Kidney epithelial cell (primary cell): ENCODE results near the gene CCDC106. TPM values are rescaled to one million over a fixed set of nuclear protein-coding genes. Genes with fewer than 3 reads are reported as not detected.

Experiments
- DNase-seq: peaks from one replicate; pipeline ENCODE4 v3.0.0-alpha.2; 2010; ENCODE audit warnings: low read depth
- H3K27me3 ChIP-seq: 2 replicates; pipeline ENCODE4 v1.6.0; 2011; ENCODE audit warnings: low read length; ENCODE audit not compliant: control insufficient read depth, insufficient read depth
- H3K36me3 ChIP-seq: 2 replicates; pipeline ENCODE4 v1.5.1; 2011; ENCODE audit warnings: low read length; ENCODE audit not compliant: control insufficient read depth, insufficient read depth
- H3K4me3 ChIP-seq: 2 replicates; pipeline ENCODE4 v1.5.1; 2011; ENCODE audit warnings: low read depth, mild to moderate bottlenecking, control low read depth, low read length
- total RNA-seq: library from RNA; depleted of rRNA; stranded (reverse); fragments of >200 nt; gene quantifications from 2 replicates; pipeline ENCODE4 v1.2.3, GENCODE V29; 2015
- TF ChIP-seq, protein P1 (sequence below): IDR thresholded peaks from 2 replicates; pipeline ENCODE4 v1.5.1; 2011; ENCODE audit warnings: mild to moderate bottlenecking, moderate library complexity, low read length, control low read depth, inconsistent platforms; ENCODE audit not compliant: insufficient read depth, poor library complexity, severe bottlenecking

Gene CCDC106
- total RNA-seq, 1 donor from 2014 or later: 12.2 TPM

DNA sequence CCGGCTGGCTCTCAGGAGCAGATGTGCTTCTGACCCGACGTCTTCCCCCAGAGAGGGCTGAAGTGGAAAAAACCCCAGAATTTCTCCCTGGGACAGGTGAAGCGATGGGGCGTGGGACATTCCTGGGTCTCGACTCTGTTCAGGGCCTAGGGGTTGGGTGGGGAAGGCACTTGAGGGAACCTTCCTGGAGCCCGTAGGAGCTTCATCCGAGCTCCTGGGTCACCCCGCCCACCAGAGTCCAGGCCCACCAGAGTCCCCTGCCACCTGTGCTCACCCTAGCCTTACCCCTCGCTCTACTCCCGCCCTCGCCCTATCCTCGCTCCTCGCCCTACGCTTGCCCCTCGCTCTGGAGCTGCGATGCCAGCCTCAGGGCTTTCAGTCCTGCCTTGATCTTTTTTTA is 50.2 kb downstream of the CCDC106 start:
- TF ChIP-seq, protein P1, sequence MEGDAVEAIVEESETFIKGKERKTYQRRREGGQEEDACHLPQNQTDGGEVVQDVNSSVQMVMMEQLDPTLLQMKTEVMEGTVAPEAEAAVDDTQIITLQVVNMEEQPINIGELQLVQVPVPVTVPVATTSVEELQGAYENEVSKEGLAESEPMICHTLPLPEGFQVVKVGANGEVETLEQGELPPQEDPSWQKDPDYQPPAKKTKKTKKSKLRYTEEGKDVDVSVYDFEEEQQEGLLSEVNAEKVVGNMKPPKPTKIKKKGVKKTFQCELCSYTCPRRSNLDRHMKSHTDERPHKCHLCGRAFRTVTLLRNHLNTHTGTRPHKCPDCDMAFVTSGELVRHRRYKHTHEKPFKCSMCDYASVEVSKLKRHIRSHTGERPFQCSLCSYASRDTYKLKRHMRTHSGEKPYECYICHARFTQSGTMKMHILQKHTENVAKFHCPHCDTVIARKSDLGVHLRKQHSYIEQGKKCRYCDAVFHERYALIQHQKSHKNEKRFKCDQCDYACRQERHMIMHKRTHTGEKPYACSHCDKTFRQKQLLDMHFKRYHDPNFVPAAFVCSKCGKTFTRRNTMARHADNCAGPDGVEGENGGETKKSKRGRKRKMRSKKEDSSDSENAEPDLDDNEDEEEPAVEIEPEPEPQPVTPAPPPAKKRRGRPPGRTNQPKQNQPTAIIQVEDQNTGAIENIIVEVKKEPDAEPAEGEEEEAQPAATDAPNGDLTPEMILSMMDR: no peak
- Histone ChIP-seq H3K4me3 (no peak overlapping the region), H3K27me3 (no peaks in the 10 kb centered on the region), H3K36me3 (no peaks in the 10 kb centered on the region)
- DNase-seq: no peak

DNA sequence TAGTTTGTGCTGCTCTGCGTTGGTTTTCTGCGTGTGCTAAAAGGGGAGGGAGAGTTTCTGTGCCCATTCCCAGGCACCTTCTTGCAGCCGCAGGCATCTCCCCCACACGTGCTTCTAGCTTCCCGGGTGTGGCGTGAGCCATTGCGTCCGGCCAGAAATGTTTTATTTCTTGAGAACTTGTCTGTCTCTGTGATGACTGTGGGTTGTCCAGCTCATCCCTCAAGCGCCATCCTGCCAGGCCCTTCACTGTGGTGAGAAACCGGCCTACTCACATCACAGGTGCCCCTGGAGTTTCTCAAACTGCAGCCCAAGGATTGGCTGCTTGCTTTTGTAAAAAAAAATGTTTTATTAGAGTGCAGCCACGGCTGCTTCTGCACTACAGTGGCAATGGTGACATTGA is 51.2 kb downstream of the CCDC106 start:
- TF ChIP-seq, protein P1: no peak
- no peaks in the 10 kb centered on the region for H3K36me3 ChIP-seq
- no peaks in the 10 kb centered on the region for H3K27me3 ChIP-seq
- H3K4me3 ChIP-seq: no peak overlapping the region
- no peak for DNase-seq

DNA sequence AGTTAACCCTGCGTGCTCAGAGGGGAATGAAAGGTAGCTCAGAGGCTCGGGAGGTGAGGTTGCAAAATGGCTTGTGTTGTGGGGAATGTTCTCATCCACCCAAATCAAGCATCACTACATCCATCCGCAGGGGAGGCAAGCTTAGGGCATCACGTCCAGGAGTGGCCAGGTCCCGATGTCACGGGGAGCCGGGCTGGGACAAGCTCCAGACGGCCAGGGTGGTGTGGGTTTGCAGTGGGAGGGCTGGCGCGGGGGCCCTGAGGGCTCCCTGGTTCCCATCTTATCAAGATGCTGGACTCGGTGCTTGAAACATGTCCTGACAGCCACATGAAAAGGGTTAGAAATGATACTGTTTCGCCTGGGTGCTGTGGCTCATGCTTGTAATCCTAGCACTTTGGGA is 52.8 kb downstream of the CCDC106 start:
- H3K27me3 ChIP-seq: no peaks in the 10 kb centered on the region
- no peak overlapping the region for H3K4me3 ChIP-seq
- H3K36me3 ChIP-seq: no peaks in the 10 kb centered on the region
- TF ChIP-seq, protein P1: no peak
- DNase-seq: no peak

DNA sequence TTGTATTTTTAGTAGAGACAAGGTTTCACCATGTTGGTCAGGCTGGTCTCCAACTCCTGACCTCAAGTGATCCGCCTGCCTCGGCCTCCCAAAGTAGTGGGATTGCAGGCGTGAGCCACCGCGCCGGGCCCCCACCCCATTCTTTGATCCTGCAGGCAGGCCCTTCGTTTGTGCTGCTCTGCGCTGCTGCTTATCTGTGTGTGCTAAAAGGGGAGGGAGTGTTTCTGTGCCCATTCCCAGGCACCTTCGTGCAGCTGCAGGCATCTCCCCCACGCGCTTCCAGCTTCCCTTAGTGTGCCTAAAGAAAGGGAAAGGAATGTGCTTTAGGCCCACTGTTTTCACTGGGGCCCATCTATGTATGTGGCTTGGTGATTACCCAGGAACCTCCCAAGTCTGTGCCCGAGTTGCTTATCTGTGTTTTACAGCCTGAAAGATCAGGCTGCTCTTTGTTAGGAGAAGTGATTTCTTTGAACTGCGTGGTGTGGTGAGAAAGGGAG is 54.2 kb downstream of the CCDC106 start:
- Histone ChIP-seq H3K27me3 (no peaks in the 10 kb centered on the region), H3K36me3 (no peaks in the 10 kb centered on the region), H3K4me3 (no peak overlapping the region)
- TF ChIP-seq, protein P1: no peak
- DNase-seq: no peak

Other genes with a start within 250 kb of the CCDC106 start
- 53.4 and 53.6 TPM in 2 replicates for gene UBE2S, start 240.4 kb upstream of the CCDC106 start, total RNA-seq
- gene SHISA7, start 204.9 kb upstream of the CCDC106 start, total RNA-seq: not detected in 2 replicates
- gene ISOC2, start 186.6 kb upstream of the CCDC106 start, total RNA-seq: 49.8 and 60.5 TPM in 2 replicates
- gene C19orf85, start 183.5 kb upstream of the CCDC106 start, total RNA-seq: not detected in 2 replicates
- 7.3 and 15.8 TPM in 2 replicates for gene ZNF628, start 171.6 kb upstream of the CCDC106 start, total RNA-seq
- 17.1 and 18.2 TPM in 2 replicates for gene NAT14, start 163.0 kb upstream of the CCDC106 start, total RNA-seq
- gene SSC5D, start 159.8 kb upstream of the CCDC106 start, total RNA-seq: 0.21 and 0.33 TPM in 2 replicates
- gene SBK2, start 111.1 kb upstream of the CCDC106 start, total RNA-seq: 0.14 and 0.17 TPM in 2 replicates
- 0.33 TPM in 1 of 2 replicates, not detected in the other for gene SBK3, start 102.7 kb upstream of the CCDC106 start, total RNA-seq
- gene ZNF579, start 67.4 kb upstream of the CCDC106 start, total RNA-seq: 14.4 and 22.0 TPM in 2 replicates
- gene FIZ1, start 48.7 kb upstream of the CCDC106 start, total RNA-seq: 8.4 and 9.4 TPM in 2 replicates
- 32.7 and 35.0 TPM in 2 replicates for gene ZNF524, start 47.9 kb upstream of the CCDC106 start, total RNA-seq
- 5.6 and 7.6 TPM in 2 replicates for gene ZNF865, start 42.6 kb upstream of the CCDC106 start, total RNA-seq
- 3.6 and 6.3 TPM in 2 replicates for gene ZNF784, start 23.6 kb upstream of the CCDC106 start, total RNA-seq
- gene ZNF580, start 7.2 kb upstream of the CCDC106 start, total RNA-seq: 10.1 and 10.4 TPM in 2 replicates
- 36.9 and 41.8 TPM in 2 replicates for gene ZNF581, start 4.6 kb upstream of the CCDC106 start, total RNA-seq
- 153 and 164 TPM in 2 replicates for gene U2AF2, start 6.8 kb downstream of the CCDC106 start, total RNA-seq
- gene EPN1, start 27.0 kb downstream of the CCDC106 start, total RNA-seq: 155 and 186 TPM in 2 replicates
- not detected in 2 replicates for gene NLRP9, start 90.2 kb downstream of the CCDC106 start, total RNA-seq
- not detected in 2 replicates for gene RFPL4A, start 110.9 kb downstream of the CCDC106 start, total RNA-seq
- gene RFPL4AL1, start 120.9 kb downstream of the CCDC106 start, total RNA-seq: not detected in 2 replicates
- not detected in 2 replicates for gene NLRP11, start 183.8 kb downstream of the CCDC106 start, total RNA-seq
- not detected in 2 replicates for gene NLRP4, start 188.3 kb downstream of the CCDC106 start, total RNA-seq